Endodermal cell (in vitro differentiated cells): ENCODE data around the gene PDZRN4. TPM values are rescaled to one million over a fixed set of nuclear protein-coding genes. Genes with fewer than 3 reads are reported as not detected.

Source experiments
- DNase-seq: peaks from one replicate; pipeline ENCODE4 v3.0.0-alpha.2; 2017
- H3K27ac ChIP-seq: 2 replicates; pipeline ENCODE4 v1.5.1; 2013; ENCODE audit warnings: mild to moderate bottlenecking, low read depth, low read length, moderate library complexity
- H3K27me3 ChIP-seq: 2 replicates; pipeline ENCODE4 v1.6.1; 2013; ENCODE audit warnings: mild to moderate bottlenecking, low read length, moderate library complexity; ENCODE audit not compliant: insufficient read depth, control insufficient read depth, poor library complexity, severe bottlenecking
- H3K36me3 ChIP-seq: 2 replicates; pipeline ENCODE4 v1.7.0; 2013; ENCODE audit warnings: mild to moderate bottlenecking, low read length, moderate library complexity; ENCODE audit not compliant: control insufficient read depth, insufficient read depth
- H3K4me1 ChIP-seq: one replicate; pipeline ENCODE4 v1.7.0; 2013; ENCODE audit warnings: low read length; ENCODE audit not compliant: control insufficient read depth, insufficient read depth
- H3K4me3 ChIP-seq: 2 replicates; pipeline ENCODE4 v1.5.1; 2013; ENCODE audit warnings: mild to moderate bottlenecking, low read length, moderate library complexity
- H3K9ac ChIP-seq: 2 replicates; pipeline ENCODE4 v1.6.1; 2013; ENCODE audit warnings: mild to moderate bottlenecking, low read length, moderate library complexity; ENCODE audit not compliant: poor library complexity, severe bottlenecking; ENCODE audit errors: extremely low read depth
- H3K9me3 ChIP-seq: 2 replicates; pipeline ENCODE4 v1.6.1; 2013; ENCODE audit warnings: mild to moderate bottlenecking, low read length, moderate library complexity; ENCODE audit not compliant: control insufficient read depth
- H3K27ac Mint-ChIP-seq: 2 replicates; pipeline ENCODE4 v1.8.0; 2020; ENCODE audit warnings: mixed read lengths
- H3K27me3 Mint-ChIP-seq: 2 replicates; pipeline ENCODE4 v1.8.0; 2021; ENCODE audit warnings: mild to moderate bottlenecking, mixed read lengths; ENCODE audit not compliant: insufficient read depth
- H3K36me3 Mint-ChIP-seq: 2 replicates; pipeline ENCODE4 v1.8.0; 2020; ENCODE audit warnings: low read depth, mixed read lengths
- H3K4me1 Mint-ChIP-seq: 2 replicates; pipeline ENCODE4 v1.8.0; 2020; ENCODE audit warnings: mixed read lengths
- H3K4me3 Mint-ChIP-seq: 2 replicates; pipeline ENCODE4 v1.8.0; 2020; ENCODE audit warnings: mild to moderate bottlenecking, moderate library complexity, mixed read lengths
- H3K9me3 Mint-ChIP-seq: 2 replicates; pipeline ENCODE4 v1.8.0; 2020; ENCODE audit warnings: mild to moderate bottlenecking, mixed read lengths
- WGBS, 2 experiments: methylation state at CpG; one replicate each; pipeline versions ENCODE4 v1.1.5 to v1.1.7; 2013; ENCODE audit warnings: missing lambda C conversion rate in 2 of 2, mixed read lengths in 1 of 2; ENCODE audit not compliant: insufficient coverage in 1 of 2, insufficient read length in 1 of 2; 5-methylcytosine and 5-hydroxymethylcytosine counted together
- total RNA-seq, 2 donors: library from RNA; stranded (reverse); fragmentation: NEBNext Ultra II Directional in 1 of 2; extraction: Animal tissue kit (Norgen Biotek cat#: 25700) in 1 of 2; gene quantifications; 2 replicates in 1 of 2; 3 replicates in 1 of 2; pipeline ENCODE4 v1.2.1, GENCODE V29; 2021
- TF ChIP-seq, protein P1 (sequence below): fragments of 200-600 bp; sonication (generic); conservative IDR thresholded peaks from 2 replicates; pipeline ENCODE4 v1.5.0; 2021; ENCODE audit warnings: antibody characterized with exemption, mild to moderate bottlenecking

PDZRN4 gene
- total RNA-seq, 2 donors from 2014 or later: 1.6 to 1.9 TPM

DNA sequence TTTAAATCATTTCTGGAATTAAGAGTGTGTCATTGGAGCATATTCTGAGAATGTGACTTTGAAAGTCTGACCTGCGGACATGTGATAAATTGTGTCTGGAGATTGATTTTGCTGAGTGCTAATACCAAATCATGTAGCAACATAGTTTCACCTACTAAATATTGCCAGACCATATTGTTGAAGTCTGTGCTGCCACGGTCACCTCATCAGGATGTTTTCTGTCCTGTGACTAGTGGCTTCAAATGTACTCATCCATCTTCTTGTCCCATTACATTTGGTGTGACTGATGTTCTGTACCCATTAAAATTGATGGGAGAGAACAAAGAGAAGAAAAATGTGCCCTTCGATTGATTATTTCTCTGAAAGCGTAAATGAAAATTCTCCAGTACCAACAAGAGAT lies 265.3 kb downstream of the PDZRN4 start:
- Histone ChIP-seq H3K36me3 (no peaks in the 10 kb centered on the region), H3K4me3 (no peak overlapping the region), H3K9me3 (no peaks in the 10 kb centered on the region), H3K4me1 (no peaks in the 10 kb centered on the region), H3K27me3 (no peaks in the 10 kb centered on the region), H3K27ac (no peak overlapping the region), H3K9ac (no peak overlapping the region)
- Mint-ChIP-seq H3K27me3 (no peaks in the 10 kb centered on the region), H3K4me3 (no peak overlapping the region), H3K27ac (no peak overlapping the region), H3K9me3 (no peaks in the 10 kb centered on the region), H3K36me3 (no peaks in the 10 kb centered on the region), H3K4me1 (peaks cover 22% of the 10 kb centered on the region)
- DNase-seq: no peak
- TF ChIP-seq, protein P1, sequence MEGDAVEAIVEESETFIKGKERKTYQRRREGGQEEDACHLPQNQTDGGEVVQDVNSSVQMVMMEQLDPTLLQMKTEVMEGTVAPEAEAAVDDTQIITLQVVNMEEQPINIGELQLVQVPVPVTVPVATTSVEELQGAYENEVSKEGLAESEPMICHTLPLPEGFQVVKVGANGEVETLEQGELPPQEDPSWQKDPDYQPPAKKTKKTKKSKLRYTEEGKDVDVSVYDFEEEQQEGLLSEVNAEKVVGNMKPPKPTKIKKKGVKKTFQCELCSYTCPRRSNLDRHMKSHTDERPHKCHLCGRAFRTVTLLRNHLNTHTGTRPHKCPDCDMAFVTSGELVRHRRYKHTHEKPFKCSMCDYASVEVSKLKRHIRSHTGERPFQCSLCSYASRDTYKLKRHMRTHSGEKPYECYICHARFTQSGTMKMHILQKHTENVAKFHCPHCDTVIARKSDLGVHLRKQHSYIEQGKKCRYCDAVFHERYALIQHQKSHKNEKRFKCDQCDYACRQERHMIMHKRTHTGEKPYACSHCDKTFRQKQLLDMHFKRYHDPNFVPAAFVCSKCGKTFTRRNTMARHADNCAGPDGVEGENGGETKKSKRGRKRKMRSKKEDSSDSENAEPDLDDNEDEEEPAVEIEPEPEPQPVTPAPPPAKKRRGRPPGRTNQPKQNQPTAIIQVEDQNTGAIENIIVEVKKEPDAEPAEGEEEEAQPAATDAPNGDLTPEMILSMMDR: no peak
- 93 to 100% methylated on average over 1 to 4 of the region's 4 CpGs for WGBS, 2 experiments

DNA sequence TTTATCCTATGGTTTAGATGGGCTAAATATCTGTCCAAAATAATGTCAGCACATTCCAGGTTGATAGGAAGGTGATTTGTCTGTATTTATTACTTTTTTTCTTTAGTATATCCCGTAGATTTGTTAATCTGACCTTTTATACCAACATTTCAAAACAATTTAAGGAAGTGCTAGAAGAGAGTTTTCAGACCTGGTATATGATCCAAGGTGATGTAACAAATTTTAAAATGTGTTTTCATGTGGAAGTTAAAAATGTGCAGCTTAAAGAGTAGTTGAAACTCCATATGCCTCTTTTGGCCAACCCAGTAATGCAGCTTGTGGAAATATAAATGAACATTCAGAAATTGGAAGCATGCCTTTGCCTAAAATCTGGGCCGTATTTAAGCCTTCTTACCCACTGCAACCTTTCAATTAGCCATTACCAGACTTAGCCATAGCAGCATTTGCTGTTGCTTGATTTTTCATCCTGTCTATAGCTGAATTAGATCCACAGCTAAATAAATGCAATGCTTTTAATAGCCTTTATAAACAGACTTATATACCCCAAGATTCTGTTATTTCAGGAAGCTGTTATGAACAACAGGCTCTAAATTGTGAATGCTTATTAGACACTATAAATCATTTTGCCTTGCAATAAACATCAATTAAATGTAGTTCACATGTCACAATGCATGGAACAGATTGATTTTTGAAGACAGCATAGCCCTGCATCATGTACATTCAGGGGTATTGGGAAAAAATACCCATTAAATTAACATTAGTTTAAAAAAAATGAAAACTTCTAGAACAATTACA lies 271.2 kb downstream of the PDZRN4 start:
- TF ChIP-seq, protein P1: no peak
- Mint-ChIP-seq H3K9me3 (no peaks in the 10 kb centered on the region), H3K27me3 (no peaks in the 10 kb centered on the region), H3K27ac (no peak overlapping the region), H3K4me3 (no peak overlapping the region), H3K4me1 (peaks cover 21% of the 10 kb centered on the region), H3K36me3 (no peaks in the 10 kb centered on the region)
- no peak for DNase-seq
- Histone ChIP-seq H3K27me3 (no peaks in the 10 kb centered on the region), H3K9me3 (no peaks in the 10 kb centered on the region), H3K4me3 (no peak overlapping the region), H3K9ac (no peak overlapping the region), H3K36me3 (no peaks in the 10 kb centered on the region), H3K4me1 (peaks cover 9% of the 10 kb centered on the region), H3K27ac (no peak overlapping the region)
- WGBS, 2 experiments: 98 to 100% methylated on average over 1 of the region's 2 CpGs

DNA sequence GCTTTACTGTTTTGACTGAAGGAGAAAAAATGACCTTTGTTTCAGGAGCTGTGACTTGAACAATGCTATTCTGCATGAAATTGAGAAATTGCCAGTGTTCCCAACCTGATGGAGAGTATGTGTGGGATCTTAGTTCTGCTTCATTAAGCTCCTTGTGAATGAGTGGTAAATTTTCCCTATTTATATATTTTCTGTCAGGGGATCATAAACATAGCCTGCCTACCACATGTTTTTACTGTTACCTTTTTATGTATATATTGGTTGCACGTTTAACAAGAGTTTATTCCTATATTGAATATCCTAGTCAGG lies 271.7 kb downstream of the PDZRN4 start:
- peaks cover 21% of the 10 kb centered on the region for H3K4me1 Mint-ChIP-seq
- H3K27ac ChIP-seq: no peak overlapping the region
- no peak overlapping the region for H3K4me3 Mint-ChIP-seq
- no peaks in the 10 kb centered on the region for H3K9me3 Mint-ChIP-seq
- H3K9me3 ChIP-seq: no peaks in the 10 kb centered on the region
- peaks cover 9% of the 10 kb centered on the region for H3K4me1 ChIP-seq
- H3K27me3 ChIP-seq: no peaks in the 10 kb centered on the region
- H3K36me3 ChIP-seq: no peaks in the 10 kb centered on the region
- no CpG with 5 or more reads among the region's 1 CpG for WGBS, 2 experiments
- no peaks in the 10 kb centered on the region for H3K27me3 Mint-ChIP-seq
- H3K27ac Mint-ChIP-seq: no peak overlapping the region
- TF ChIP-seq, protein P1: no peak
- no peak for DNase-seq
- H3K9ac ChIP-seq: no peak overlapping the region
- no peaks in the 10 kb centered on the region for H3K36me3 Mint-ChIP-seq
- no peak overlapping the region for H3K4me3 ChIP-seq
